GM23248 (cell line): ENCODE measurements around the gene SEPSECS. TPM values are rescaled to one million over a fixed set of nuclear protein-coding genes. Genes with fewer than 3 reads are reported as not detected.

ENCODE experiments used
- DNase-seq: peaks from one replicate; pipeline ENCODE4 v3.0.0-alpha.2; 2015
- H2AFZ ChIP-seq: fragments of 200-600 bp; sonication (generic); 2 replicates; pipeline ENCODE4 v1.6.1; 2016; ENCODE audit warnings: antibody characterized with exemption
- H3F3A ChIP-seq: fragments of 200-600 bp; sonication (generic); 2 replicates; pipeline ENCODE4 v1.6.1; 2016; ENCODE audit warnings: mild to moderate bottlenecking, antibody characterized with exemption, mixed run types; ENCODE audit not compliant: insufficient read depth
- H3K27ac ChIP-seq: fragments of 200-600 bp; sonication (generic); 2 replicates; pipeline ENCODE4 v1.5.1; 2016; ENCODE audit warnings: mild to moderate bottlenecking
- H3K27me3 ChIP-seq: fragments of 200-600 bp; sonication (generic); replicated peaks from 2 replicates; pipeline ENCODE4 v1.6.1; 2016; ENCODE audit warnings: mild to moderate bottlenecking; ENCODE audit not compliant: insufficient read depth
- H3K36me3 ChIP-seq: fragments of 200-600 bp; sonication (generic); 2 replicates; pipeline ENCODE4 v1.6.1; 2016; ENCODE audit warnings: low read depth, mild to moderate bottlenecking
- H3K4me1 ChIP-seq: fragments of 200-600 bp; sonication (generic); 2 replicates; pipeline ENCODE4 v1.6.1; 2016; ENCODE audit warnings: mild to moderate bottlenecking; ENCODE audit not compliant: insufficient read depth
- H3K4me2 ChIP-seq: fragments of 200-600 bp; sonication (generic); one replicate; pipeline ENCODE4 v1.6.1; 2016; ENCODE audit warnings: mild to moderate bottlenecking; ENCODE audit not compliant: unreplicated experiment
- H3K4me3 ChIP-seq: fragments of 200-600 bp; sonication (generic); 2 replicates; pipeline ENCODE4 v1.5.1; 2016; ENCODE audit warnings: mild to moderate bottlenecking
- H3K79me2 ChIP-seq: fragments of 200-600 bp; sonication (generic); 2 replicates; pipeline ENCODE4 v1.6.1; 2016; ENCODE audit warnings: mild to moderate bottlenecking; ENCODE audit not compliant: insufficient read depth
- H3K9ac ChIP-seq: fragments of 200-600 bp; sonication (generic); 2 replicates; pipeline ENCODE4 v1.6.1; 2016; ENCODE audit warnings: mild to moderate bottlenecking
- H3K9me2 ChIP-seq: fragments of 200-600 bp; sonication (generic); 2 replicates; pipeline ENCODE4 v1.6.1; 2016; ENCODE audit warnings: mixed run types, mild to moderate bottlenecking, moderate library complexity; ENCODE audit not compliant: insufficient read depth
- H3K9me3 ChIP-seq: fragments of 200-600 bp; sonication (generic); one replicate; pipeline ENCODE4 v1.6.1; 2017; ENCODE audit warnings: low read depth
- H4K20me1 ChIP-seq: fragments of 200-600 bp; sonication (generic); 2 replicates; pipeline ENCODE4 v1.6.0; 2016; ENCODE audit not compliant: insufficient read depth
- EZH2 ChIP-seq: fragments of 200-600 bp; sonication (generic); IDR thresholded peaks from 2 replicates; pipeline ENCODE4 v1.6.1; 2018; ENCODE audit warnings: antibody characterized with exemption, mild to moderate bottlenecking; ENCODE audit not compliant: insufficient read depth, poor library complexity, severe bottlenecking
- EZH2phosphoT487 ChIP-seq: fragments of 200-600 bp; sonication (generic); IDR thresholded peaks from 2 replicates; pipeline ENCODE4 v1.6.1; 2018; ENCODE audit warnings: antibody characterized with exemption, moderate library complexity, mild to moderate bottlenecking, low read depth; ENCODE audit not compliant: insufficient read depth
- WGBS, 2 experiments: methylation state at CpG; one replicate each; pipeline ENCODE4 v1.1.6; 2015 to 2017; ENCODE audit warnings: low lambda C conversion rate in 2 of 2, low coverage in 1 of 2; ENCODE audit errors: missing lambda C conversion rate in 2 of 2; 5-methylcytosine and 5-hydroxymethylcytosine counted together
- in situ Hi-C: fragments of 300-500 bp; cut with MboI; formaldehyde crosslinking; loops from 2 replicates; pipeline ENCODE4 v1.15.0; 2020
- polyA plus RNA-seq: library from polyadenylated mRNA; unstranded; fragments of >200 nt; fragmentation: Nextera tagmentation; extraction: Ambion mirVana; gene quantifications from 2 replicates; pipeline ENCODE4 v1.2.1, GENCODE V29; 2016
- total RNA-seq: library from RNA; depleted of rRNA; stranded (reverse); fragments of >200 nt; shearing (Covaris generic); gene quantifications from 2 replicates; pipeline ENCODE4 v1.2.3, GENCODE V29; 2014; rRNA removed

SEPSECS gene
- total and polyA plus RNA-seq, 2 experiments from 2014 or later = 4.9 TPM

DNA sequence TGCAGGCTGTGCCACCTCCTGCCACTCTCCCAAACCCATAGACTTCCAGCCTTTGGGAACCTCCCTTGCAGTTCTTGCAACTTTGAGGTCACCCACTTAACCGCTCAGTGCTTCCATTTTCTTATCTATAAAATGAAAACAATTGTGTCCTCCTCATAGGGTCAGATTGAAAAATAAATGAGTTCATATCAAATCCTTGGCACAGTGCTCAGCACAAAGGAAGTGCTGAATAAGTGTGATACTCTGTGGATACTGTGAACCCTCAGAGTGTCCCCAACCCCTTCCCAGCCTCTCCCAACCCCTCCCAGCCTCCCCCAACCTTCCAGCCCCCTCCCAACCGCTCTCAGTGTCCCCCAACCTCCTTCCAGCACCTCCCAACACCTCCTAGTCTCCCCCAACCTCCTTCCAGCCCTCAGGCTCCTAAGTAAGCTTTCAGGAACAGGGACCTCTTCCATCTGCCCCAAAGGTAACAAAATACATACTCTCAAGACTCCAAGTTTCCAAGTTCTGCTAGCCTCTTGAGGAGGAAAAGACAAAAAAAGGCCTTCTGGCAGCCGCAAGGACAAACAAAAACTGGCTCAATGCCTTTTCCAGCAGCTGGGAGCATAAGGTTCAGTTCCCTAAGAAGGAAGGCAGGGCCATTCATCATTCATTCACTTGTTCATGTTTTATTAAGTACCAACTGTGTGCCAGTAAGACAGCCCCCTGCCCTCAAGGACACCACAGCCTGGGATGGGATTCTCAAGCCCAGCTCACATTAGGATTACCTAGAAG lies 83.4 kb downstream of the SEPSECS start:
- Histone ChIP-seq H2AFZ (no peak overlapping the region), H3K27ac (no peak overlapping the region), H3K9me3 (no peaks in the 10 kb centered on the region), H3K4me3 (no peak overlapping the region), H3K36me3 (no peaks in the 10 kb centered on the region), H3K27me3 (peaks cover 22% of the 10 kb centered on the region), H3K4me2 (no peak overlapping the region), H3K9me2 (no peaks in the 10 kb centered on the region), H3K4me1 (no peaks in the 10 kb centered on the region), H3K9ac (no peak overlapping the region), H3K79me2 (no peaks in the 10 kb centered on the region), H3F3A (no peaks in the 10 kb centered on the region), H4K20me1 (no peaks in the 10 kb centered on the region)
- WGBS, 2 experiments = 38 to 46% methylated on average over 3 of the region's 3 CpGs
- TF ChIP-seq EZH2 (no peak), EZH2phosphoT487 (no peak)
- in situ Hi-C loops = no loop called here
- no peak for DNase-seq

DNA sequence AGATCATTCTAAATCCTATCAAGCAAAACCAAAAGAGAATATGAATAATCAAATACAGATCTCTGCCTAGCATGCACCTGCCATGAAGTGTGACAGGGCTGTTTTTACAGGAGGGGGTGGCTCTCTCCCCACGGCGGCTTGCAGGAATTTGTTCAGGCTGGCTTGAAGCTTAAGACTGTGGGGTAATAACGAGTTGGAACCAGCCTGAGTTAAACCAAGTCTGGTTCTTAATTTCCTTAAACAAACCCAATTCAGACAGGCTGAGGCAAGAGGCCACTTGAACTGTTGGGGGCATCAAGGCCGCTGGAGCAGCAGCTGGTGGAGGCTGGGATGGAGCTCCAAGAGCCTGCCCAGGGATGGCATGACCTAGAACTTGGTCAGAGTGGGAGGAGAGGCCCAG lies 84.4 kb downstream of the SEPSECS start:
- Histone ChIP-seq H3F3A (no peaks in the 10 kb centered on the region), H3K79me2 (no peaks in the 10 kb centered on the region), H3K9ac (no peak overlapping the region), H3K4me3 (no peak overlapping the region), H3K4me2 (no peak overlapping the region), H3K36me3 (no peaks in the 10 kb centered on the region), H3K27ac (no peak overlapping the region), H4K20me1 (no peaks in the 10 kb centered on the region), H3K9me2 (no peaks in the 10 kb centered on the region), H3K27me3 (peaks cover 29% of the 10 kb centered on the region), H3K9me3 (no peaks in the 10 kb centered on the region), H3K4me1 (no peaks in the 10 kb centered on the region), H2AFZ (no peak overlapping the region)
- no peak for DNase-seq
- 48 to 56% methylated on average over 4 of the region's 4 CpGs for WGBS, 2 experiments
- no peak for TF ChIP-seq EZH2phosphoT487
- no peak for TF ChIP-seq EZH2
- in situ Hi-C loops = no loop called here

DNA sequence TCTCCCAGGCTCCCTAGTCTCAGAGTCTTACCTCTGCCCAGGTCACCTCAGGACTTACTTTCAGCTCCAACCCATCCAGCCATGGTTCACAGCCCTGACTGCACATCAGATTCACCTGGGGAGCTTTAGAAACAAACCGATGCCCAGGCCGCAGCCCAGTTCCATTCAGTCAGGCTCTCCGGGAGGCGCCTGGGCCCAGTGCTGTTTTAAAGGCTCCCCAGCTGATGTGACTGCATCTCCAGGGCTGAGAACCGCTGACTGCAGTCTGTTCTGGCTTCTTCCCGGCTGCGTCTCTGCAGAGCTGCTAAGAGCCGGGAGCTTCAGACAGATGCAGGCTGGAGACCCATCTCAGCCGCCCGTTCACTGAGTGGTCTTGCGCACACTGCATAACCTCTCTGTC lies 85.1 kb downstream of the SEPSECS start:
- H3K4me2 ChIP-seq = no peak overlapping the region
- H3K27me3 ChIP-seq = peaks cover 29% of the 10 kb centered on the region
- H3F3A ChIP-seq = no peaks in the 10 kb centered on the region
- H3K4me1 ChIP-seq = no peaks in the 10 kb centered on the region
- H3K27ac ChIP-seq = no peak overlapping the region
- H2AFZ ChIP-seq = no peak overlapping the region
- no peak overlapping the region for H3K4me3 ChIP-seq
- 56 to 63% methylated on average over 11 of the region's 11 CpGs for WGBS, 2 experiments
- no peaks in the 10 kb centered on the region for H4K20me1 ChIP-seq
- no peak for DNase-seq
- H3K79me2 ChIP-seq = no peaks in the 10 kb centered on the region
- H3K9me2 ChIP-seq = no peaks in the 10 kb centered on the region
- no peaks in the 10 kb centered on the region for H3K9me3 ChIP-seq
- no peak for TF ChIP-seq EZH2phosphoT487
- no peak for TF ChIP-seq EZH2
- in situ Hi-C loops = no loop called here
- no peaks in the 10 kb centered on the region for H3K36me3 ChIP-seq
- H3K9ac ChIP-seq = no peak overlapping the region

DNA sequence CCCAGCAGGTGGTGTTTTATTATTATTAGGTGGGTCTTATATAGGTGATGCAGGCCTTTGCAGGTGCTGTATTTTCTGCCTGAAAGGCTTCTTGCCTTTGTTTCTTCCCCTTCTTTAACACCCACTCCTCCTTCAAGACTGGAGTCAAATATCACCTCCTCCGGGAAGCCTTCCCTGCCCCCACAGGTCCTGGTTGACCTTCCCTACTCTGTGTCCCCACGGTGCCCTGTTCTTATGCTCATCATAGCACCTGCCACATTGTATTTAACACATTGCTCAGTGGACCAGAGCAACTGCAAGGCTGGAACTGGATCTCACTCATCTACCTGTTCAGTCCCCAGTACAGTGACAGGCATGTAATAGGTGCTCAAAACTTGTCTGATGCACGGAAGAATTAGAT lies 89.7 kb downstream of the SEPSECS start:
- WGBS, 2 experiments = 21 to 32% methylated on average over 3 of the region's 3 CpGs

More for the DNA sequence above, 89.7 kb downstream of the SEPSECS start:
- Histone ChIP-seq H4K20me1 (no peaks in the 10 kb centered on the region), H2AFZ (no peak overlapping the region), H3K9ac (no peak overlapping the region), H3K36me3 (no peaks in the 10 kb centered on the region), H3K9me2 (no peaks in the 10 kb centered on the region), H3K9me3 (no peaks in the 10 kb centered on the region), H3K4me2 (no peak overlapping the region), H3K27me3 (peaks cover 25% of the 10 kb centered on the region), H3F3A (no peaks in the 10 kb centered on the region), H3K79me2 (no peaks in the 10 kb centered on the region), H3K27ac (no peak overlapping the region), H3K4me1 (no peaks in the 10 kb centered on the region), H3K4me3 (no peak overlapping the region)
- no peak for TF ChIP-seq EZH2phosphoT487
- TF ChIP-seq EZH2 = no peak
- in situ Hi-C loops = no loop called here
- DNase-seq = no peak

Other genes with a start within 250 kb of the SEPSECS start
- gene CCDC149, start 247.4 kb downstream of the SEPSECS start, total RNA-seq = 5.8 and 6.1 TPM in 2 replicates
- gene CCDC149, start 247.4 kb downstream of the SEPSECS start, polyA plus RNA-seq = 8.3 and 9.7 TPM in 2 replicates
- not detected in 2 replicates for gene LGI2, start 129.5 kb downstream of the SEPSECS start, total RNA-seq
- not detected in 2 replicates for gene LGI2, start 129.5 kb downstream of the SEPSECS start, polyA plus RNA-seq
- gene PI4K2B, start 73.6 kb upstream of the SEPSECS start, total RNA-seq = 28.0 and 29.2 TPM in 2 replicates
- gene PI4K2B, start 73.6 kb upstream of the SEPSECS start, polyA plus RNA-seq = 13.6 TPM in 2 replicates
- gene ZCCHC4, start 152.3 kb upstream of the SEPSECS start, total RNA-seq = 13.2 and 13.3 TPM in 2 replicates
- gene ZCCHC4, start 152.3 kb upstream of the SEPSECS start, polyA plus RNA-seq = 8.8 and 9.5 TPM in 2 replicates
- gene ANAPC4, start 216.8 kb upstream of the SEPSECS start, total RNA-seq = 19.7 and 20.0 TPM in 2 replicates
- 21.3 and 22.0 TPM in 2 replicates for gene ANAPC4, start 216.8 kb upstream of the SEPSECS start, polyA plus RNA-seq